ENCODE measurements around the gene RGS11.

Gene RGS11

DNA sequence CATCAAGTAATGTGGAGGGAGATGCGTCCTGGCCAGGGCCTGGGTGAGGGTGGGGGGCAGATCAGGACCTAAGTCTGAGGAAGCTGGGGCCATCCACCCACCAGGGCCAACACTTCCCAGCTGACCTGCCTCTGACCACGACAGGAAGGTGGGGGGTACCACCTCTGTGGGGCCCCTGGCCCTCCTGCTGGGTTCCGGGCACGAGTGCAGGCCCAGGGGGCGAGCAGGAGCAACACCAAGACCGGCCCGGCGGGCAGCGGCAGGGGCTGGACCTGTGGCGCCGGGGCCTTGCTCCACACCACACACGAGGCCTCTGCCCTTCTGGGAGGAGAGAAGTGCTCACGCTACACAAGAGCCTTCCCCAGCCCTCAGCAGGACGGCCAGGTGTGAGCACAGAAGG lies 20.5 kb upstream of the RGS11 start:
- DNase-seq: no peak

GRCh38 chr16:293043-293775 lies 17.5 kb upstream of the RGS11 start:
- no peak for DNase-seq

DNA sequence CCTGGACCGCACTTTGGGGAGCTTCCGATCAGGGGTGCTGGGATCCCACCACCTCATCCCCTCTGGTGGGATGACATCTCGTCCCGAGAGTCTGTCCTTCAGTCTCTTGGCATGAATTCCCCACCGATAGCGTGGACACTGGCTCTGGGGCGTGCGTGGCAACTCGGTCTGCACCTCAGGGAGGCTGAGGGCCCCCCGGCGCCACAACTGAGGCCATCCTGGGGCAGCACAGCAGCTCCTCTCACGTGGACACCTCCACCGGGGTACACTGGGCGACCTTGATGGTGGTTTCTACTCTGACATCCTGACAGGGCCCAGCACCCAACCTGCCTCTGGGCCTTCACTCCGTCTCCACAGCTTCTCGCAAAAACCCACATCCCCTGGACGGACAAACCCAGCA lies 15.8 kb upstream of the RGS11 start:
- no peak for DNase-seq

DNA sequence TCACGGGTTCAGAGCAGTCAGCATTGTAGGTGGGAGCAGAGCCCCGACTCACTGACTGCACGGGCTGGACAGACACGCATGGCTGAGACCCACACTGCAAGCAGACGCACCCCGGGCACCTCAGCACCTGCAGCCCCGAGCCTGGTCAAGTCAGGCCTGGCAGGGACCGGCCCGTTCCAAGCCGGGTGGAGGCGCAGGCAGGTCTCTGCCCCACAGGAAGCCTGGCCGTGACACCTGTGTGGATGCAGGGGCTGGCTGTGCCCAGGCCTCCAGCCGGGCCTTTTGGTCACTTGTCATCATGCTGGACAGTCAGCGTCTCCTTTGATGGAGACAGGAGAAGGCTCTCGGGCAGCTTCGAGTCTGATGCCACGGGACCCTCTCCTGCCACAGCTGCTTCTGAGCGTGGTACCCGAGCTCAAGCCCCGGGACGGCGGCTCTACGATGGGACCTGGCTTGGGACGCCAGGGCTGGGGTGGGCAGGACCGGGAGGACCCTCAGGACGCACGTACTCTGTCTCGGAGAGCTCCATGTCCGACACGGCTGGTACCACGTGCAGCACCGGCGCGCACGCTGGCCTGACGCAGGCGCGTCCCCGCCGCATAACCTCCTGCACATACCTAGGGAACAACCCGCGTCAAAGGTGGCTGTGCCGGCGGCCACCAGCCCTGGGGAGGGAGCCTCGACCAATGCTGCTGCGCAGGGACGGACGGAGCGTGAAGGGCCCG lies 15.1 kb upstream of the RGS11 start:
- no peak for DNase-seq

DNA sequence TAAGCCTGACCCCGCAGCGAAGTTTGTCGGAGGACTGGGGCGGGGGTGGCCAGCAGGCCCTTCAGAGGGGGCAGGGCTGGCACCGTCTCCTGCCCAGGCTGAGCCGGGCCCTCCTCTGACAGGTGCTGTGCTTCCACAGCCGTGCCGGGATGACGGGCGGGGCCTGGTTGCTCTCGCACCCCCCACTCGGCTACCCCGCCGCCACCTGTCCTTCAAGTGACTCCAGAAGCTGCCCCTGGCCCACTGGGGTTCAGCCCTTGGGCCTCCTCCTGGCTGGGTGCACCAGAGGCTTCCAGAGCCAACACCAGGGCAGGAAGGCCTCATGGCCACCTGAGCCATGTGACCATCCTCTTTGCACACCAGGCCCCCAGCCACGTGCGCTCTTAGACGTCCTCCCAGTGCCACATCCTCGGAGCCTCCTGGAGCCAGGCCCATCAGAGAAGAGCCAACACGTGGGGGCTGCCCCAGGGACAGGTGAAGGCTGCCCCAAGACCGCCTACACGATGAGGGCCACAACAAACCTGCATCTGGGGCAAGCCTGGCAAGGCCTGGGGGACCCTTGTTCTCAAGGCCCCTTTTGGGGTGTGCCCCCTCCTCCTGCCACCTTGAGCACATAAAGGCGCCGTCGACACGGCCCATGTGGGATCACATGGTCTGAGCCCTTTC lies 14.4 kb upstream of the RGS11 start:
- DNase-seq: no peak

- no peak for DNase-seq
Measured at GRCh38 chr16:289395-289997, 13.8 kb upstream of the RGS11 start.

DNA sequence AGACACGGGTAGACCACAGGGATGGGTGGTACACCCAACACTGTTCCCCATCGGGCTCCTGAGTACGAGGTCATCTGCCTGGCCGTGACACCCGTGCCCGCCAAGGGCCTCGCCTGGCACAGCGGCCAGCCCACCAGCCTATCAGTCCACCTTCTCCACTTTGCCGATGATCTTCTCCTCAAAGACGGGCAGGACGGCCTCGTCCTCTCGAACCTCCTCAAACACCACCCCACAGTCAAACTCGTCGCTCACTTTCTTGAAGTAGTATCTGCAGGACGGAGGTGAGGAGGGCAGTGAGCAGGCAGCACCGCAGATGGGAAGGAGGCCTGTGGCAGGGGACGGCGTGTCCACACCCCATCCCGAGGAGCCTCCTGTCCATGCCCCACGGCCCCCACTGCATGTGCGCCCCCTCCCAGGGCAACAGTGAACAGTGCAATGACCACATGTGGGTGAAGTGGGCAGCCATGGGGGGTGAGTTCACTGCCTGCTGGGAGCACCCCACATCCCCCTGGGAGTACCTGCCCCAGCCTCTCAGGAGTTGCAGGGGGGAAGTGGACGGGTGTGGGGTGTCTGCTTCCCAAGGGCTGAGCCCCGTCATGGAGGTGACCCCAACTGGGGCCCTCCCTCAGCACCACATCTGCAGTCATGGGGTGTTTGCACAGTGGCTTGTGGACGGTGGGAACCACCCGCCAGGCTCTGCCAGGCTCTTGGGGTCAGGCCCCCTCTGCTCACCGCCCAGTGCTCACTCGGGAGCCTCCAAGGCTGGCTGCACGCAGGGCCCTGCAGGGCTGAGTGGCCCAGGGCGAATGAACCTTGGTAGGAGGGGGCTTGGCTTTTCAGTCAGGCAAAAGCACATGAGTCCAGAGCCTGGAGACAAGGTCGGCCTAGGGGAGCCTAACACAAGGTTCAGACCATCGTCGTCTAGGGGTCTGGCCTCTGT lies 12.5 kb upstream of the RGS11 start:
- DNase-seq: no peak

DNA sequence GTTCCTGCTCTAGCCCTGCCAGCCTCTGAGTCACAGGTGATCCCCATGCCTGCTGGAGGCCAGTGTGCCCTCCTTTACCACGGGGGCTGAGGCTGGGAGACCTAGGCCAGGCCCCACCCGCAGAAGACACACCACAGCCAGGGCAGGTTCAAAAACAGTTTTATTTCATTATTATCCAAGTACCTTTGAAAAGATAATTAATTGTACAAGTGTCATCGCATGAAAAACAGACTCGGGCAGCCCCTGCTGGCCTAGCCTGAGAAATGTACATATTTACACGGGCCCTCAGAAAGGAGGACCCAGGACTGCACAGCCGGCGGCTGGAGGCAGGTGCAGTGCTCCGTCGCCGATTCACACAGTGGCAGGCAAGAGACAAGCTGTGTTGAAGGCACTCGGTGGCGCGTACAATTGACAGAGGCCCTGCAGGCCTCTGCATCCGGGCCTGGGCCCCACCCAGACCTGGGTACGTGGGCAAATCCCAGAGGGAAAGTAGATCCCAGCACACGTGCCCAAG lies 11.6 kb upstream of the RGS11 start:
- DNase-seq: no peak

DNA sequence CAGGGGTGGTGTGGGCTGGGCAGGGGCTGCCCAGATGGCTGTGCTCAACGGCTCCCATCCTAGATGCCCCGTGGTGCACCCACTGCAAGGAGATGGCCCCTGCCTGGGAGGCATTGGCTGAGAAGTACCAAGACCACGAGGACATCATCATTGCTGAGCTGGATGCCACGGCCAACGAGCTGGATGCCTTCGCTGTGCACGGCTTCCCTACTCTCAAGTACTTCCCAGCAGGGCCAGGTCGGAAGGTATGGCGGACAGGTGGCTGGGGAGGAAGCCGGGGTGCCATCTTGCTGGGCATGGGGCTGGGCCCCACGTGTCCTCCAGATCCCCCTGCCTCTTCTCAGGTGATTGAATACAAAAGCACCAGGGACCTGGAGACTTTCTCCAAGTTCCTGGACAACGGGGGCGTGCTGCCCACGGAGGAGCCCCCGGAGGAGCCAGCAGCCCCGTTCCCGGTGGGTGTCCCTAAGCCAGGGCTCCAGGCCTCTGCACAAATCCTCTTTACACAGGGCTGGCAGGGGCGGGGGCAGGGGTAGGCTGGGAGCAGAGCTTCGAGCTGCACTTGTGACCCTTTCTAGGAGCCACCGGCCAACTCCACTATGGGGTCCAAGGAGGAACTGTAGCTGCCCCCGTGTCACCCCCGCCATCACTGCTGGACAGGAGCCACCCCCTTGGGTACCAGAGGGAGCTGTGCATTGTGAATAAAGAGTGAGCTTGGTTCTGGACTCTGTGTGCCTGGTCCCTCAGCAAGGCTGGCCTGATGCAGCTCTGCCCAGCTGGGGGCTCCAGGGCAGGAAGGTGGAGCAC lies 10.9 kb upstream of the RGS11 start:
- DNase-seq: no peak

- no peak for DNase-seq
Measured at GRCh38 chr16:285146-286055, 9.7 kb upstream of the RGS11 start.

GRCh38 chr16:284204-285120 lies 8.7 kb upstream of the RGS11 start:
- DNase-seq: no peak

DNA sequence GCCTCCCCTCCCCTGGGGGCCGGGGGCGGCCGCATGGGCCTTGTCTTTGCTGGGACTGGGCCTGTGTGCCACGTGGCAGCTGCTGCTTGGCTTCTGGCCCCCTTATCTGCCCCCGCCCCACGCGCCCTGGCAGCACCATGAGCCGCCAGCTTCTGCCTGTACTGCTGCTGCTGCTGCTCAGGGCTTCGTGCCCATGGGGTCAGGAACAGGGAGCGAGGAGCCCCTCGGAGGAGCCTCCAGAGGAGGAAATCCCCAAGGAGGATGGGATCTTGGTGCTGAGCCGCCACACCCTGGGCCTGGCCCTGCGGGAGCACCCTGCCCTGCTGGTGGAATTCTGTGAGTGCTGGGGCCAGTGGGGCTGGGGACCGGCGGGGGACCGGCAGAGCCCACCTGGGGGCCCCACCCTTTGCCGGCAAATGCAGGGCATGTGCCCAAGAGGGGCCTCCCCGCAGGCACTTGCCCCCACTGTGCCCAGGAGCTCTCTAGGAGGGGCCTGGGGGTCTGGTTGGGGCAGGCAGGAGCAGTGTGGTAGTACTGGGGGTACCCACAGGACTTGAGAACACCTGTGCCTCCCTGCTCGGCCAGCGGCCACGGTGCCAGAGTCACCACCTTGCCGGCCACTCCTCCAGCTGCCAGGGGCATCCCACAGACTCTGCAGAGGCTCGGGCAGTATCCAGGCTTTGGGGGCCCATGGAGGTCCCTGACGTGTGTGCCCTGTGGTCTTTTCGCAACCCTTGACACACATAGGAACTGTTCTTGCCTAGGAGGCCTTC lies 7.5 kb upstream of the RGS11 start, which contains the start of gene PDIA2:
PDIA2 (plus strand) TSS at position 132 of the 773 bp plus-strand sequence; CDS start at position 138, 6 bp downstream.
- DNase-seq: no peak

GRCh38 chr16:282491-282890 lies 6.7 kb upstream of the RGS11 start:
- no peak for DNase-seq

GRCh38 chr16:281660-282255 lies 6.0 kb upstream of the RGS11 start:
- no peak for DNase-seq

DNA sequence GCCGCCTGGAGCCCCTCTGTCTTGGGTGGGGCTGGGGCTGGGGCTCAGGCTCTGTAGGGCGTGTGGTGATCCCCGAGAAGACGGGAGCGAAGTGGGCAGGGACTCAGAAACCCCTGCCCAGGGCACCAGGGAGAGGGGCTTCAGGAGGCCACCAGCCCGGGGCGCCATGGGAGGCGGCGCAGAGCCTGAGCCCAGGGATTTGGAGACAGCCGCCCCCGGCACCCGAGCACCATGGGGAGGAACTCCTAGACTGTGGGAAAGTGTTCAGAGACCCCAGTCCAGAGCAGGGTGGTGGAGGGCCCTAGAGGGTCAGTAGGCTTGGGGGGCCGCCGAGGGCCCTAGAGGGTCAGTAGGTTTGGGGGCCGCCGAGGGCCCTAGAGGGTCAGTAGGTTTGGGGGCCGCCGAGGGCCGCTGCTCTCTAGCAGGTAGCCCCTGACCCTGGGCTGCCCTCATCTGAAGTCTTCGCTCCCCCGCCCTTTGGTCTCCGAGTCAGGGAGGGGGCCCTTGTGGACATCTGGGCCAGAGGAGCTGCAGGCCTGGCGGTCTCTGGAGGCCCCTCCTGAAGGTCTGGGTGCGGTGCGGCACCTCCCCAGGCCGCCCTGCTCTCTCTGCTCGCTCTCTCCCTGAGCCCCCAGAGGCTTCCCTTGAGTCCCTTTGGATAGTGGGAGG lies 5.4 kb upstream of the RGS11 start:
- no peak for DNase-seq

GRCh38 chr16:280552-280951 lies 4.8 kb upstream of the RGS11 start, which contains the start of gene ARHGDIG:
Gene ARHGDIG, plus strand, starts transcription at chr16:280591. Its CDS starts 90 bp downstream, at chr16:280681.
- DNase-seq: no peak

- DNase-seq: no peak
Measured at GRCh38 chr16:280005-280460, 4.3 kb upstream of the RGS11 start.

All from CD4-positive, alpha-beta T cell treated with Interleukin-10 for 1 hour (primary cell).